ENCODE results near the gene UGT2B10.

Gene UGT2B10

GRCh38 chr4:68871809-68872642 lies 56.2 kb downstream of the UGT2B10 start:
- DNase-seq (ENCODE audit: low read depth in 2 of 2): no peak

GRCh38 chr4:68872643-68873502 lies 57.1 kb downstream of the UGT2B10 start:
- DNase-seq (ENCODE audit: low read depth in 2 of 2): no peak

- DNase-seq (ENCODE audit: low read depth in 2 of 2): no peak
These were observed 58.7 kb downstream of the UGT2B10 start for GRCh38 chr4:68874507-68874906.

- DNase-seq (ENCODE audit: low read depth in 2 of 2): no peak
These were observed 61.8 kb downstream of the UGT2B10 start for GRCh38 chr4:68877555-68877954.

GRCh38 chr4:68878048-68878447 lies 62.3 kb downstream of the UGT2B10 start:
- no peak for DNase-seq (ENCODE audit: low read depth in 2 of 2)
